Loucy (cell line): Measurements from ENCODE around the gene ERFL.

Experiments used
- H2AFZ ChIP-seq: fragments of 200-600 bp; sonication (generic); 2 replicates; pipeline ENCODE4 v1.6.0; 2016; ENCODE audit warnings: antibody characterized with exemption, mild to moderate bottlenecking, low read length, moderate library complexity
- H3F3A ChIP-seq: fragments of 200-600 bp; 2 replicates; pipeline ENCODE4 v1.6.0; 2016; ENCODE audit warnings: antibody characterized with exemption, low read depth, mild to moderate bottlenecking
- H3K27me3 ChIP-seq: fragments of 200-600 bp; sonication (generic); 2 replicates; pipeline ENCODE4 v1.6.1; 2014; ENCODE audit warnings: low read length, mild to moderate bottlenecking; ENCODE audit not compliant: insufficient read depth, poor library complexity, severe bottlenecking
- H3K36me3 ChIP-seq: fragments of 200-600 bp; sonication (generic); 2 replicates; pipeline ENCODE4 v1.6.1; 2016; ENCODE audit warnings: low read length; ENCODE audit not compliant: insufficient read depth
- H3K4me1 ChIP-seq: fragments of 200-600 bp; sonication (generic); 2 replicates; pipeline ENCODE4 v1.5.1; 2014; ENCODE audit warnings: low read length, mild to moderate bottlenecking; ENCODE audit not compliant: insufficient read depth, poor library complexity, severe bottlenecking
- H3K4me2 ChIP-seq: fragments of 200-600 bp; sonication (generic); 2 replicates; pipeline ENCODE4 v1.6.0; 2014; ENCODE audit warnings: antibody characterized with exemption, low read length, low read depth, mild to moderate bottlenecking; ENCODE audit not compliant: poor library complexity, severe bottlenecking
- H3K4me3 ChIP-seq: fragments of 200-600 bp; sonication (generic); 2 replicates; pipeline ENCODE4 v1.5.1; 2014; ENCODE audit warnings: low read length, mild to moderate bottlenecking, mixed read lengths; ENCODE audit not compliant: poor library complexity, severe bottlenecking
- H3K79me2 ChIP-seq: fragments of 200-600 bp; sonication (generic); 2 replicates; pipeline ENCODE4 v1.6.1; 2014; ENCODE audit warnings: low read length; ENCODE audit not compliant: insufficient read depth
- H3K9ac ChIP-seq: fragments of 200-600 bp; sonication (generic); 2 replicates; pipeline ENCODE4 v1.6.0; 2014; ENCODE audit warnings: mild to moderate bottlenecking, low read depth, low read length, moderate library complexity; ENCODE audit not compliant: poor library complexity, severe bottlenecking
- H3K9me2 ChIP-seq: fragments of 200-600 bp; sonication (generic); replicated peaks from 2 replicates; pipeline ENCODE4 v1.6.1; 2016; ENCODE audit warnings: low read depth, low read length, mixed read lengths
- H3K9me3 ChIP-seq: fragments of 200-600 bp; sonication (generic); 2 replicates; pipeline ENCODE4 v1.6.1; 2014; ENCODE audit warnings: mild to moderate bottlenecking, antibody characterized with exemption, low read length, low read depth; ENCODE audit not compliant: insufficient read depth
- H4K20me1 ChIP-seq: fragments of 200-600 bp; sonication (generic); 2 replicates; pipeline ENCODE4 v1.6.0; 2014; ENCODE audit warnings: antibody characterized with exemption, low read length, mild to moderate bottlenecking; ENCODE audit not compliant: insufficient read depth, poor library complexity, severe bottlenecking
- EZH2phosphoT487 ChIP-seq: fragments of 200-600 bp; IDR thresholded peaks from 2 replicates; pipeline ENCODE4 v1.6.1; 2018; ENCODE audit warnings: antibody characterized with exemption, mild to moderate bottlenecking, moderate library complexity, borderline replicate concordance
- TF ChIP-seq, protein P1 (sequence below): fragments of 200-600 bp; sonication (generic); conservative IDR thresholded peaks from 2 replicates; pipeline ENCODE4 v1.5.1; 2014; ENCODE audit warnings: mild to moderate bottlenecking, antibody characterized with exemption, low read length

ERFL gene

DNA sequence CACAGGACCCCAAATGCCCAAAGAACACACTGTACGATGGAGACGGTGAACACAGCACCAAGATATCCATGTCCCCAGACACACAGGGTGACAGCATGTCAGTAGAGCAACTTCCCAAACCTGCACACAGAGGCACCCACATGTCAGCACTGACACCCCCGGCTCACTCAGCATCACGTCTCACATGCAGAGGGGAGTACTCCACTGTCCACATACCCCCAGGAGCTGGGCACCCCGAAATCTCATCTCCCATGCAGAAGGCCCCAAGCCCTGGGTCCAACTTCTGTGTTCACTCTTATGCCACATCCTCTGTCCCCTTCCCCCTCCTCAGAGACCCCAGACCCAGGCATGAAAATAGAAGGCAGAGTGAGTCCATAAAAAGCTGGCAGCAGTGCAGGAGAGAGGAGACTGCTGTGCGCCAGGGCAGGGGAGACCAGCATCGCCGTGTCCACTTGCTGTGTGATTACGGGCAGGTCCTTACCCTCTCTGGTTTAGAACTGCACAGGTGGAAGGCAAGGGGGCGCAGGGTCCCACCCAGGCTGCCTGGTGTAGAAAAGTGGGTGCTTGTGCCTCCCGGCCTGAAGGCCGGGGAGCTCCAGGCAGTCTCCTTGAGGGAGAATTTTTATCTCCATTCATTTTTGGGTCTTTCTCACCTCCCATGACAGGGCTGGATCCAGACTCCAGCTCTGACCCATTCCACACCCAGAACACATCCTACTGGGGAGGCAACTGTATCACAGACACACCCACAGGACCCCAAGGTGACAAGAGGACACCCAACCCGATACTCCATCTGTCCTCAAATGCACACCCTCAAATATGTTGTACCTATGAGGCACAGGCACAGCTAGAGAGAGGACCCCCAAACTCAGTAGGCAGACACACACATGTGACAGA is 17.0 kb downstream of the ERFL start:
- Histone ChIP-seq H2AFZ (no peak overlapping the region), H3K4me2 (no peak overlapping the region), H3F3A (no peaks in the 10 kb centered on the region), H3K27me3 (no peaks in the 10 kb centered on the region), H3K9ac (no peak overlapping the region), H3K4me3 (no peak overlapping the region), H3K36me3 (peaks cover 7% of the 10 kb centered on the region; the same call in 1 of the 2 replicates), H3K4me1 (no peaks in the 10 kb centered on the region), H3K79me2 (no peaks in the 10 kb centered on the region), H3K9me2 (no peaks in the 10 kb centered on the region), H3K9me3 (no peaks in the 10 kb centered on the region), H4K20me1 (no peaks in the 10 kb centered on the region)
- TF ChIP-seq, protein P1, sequence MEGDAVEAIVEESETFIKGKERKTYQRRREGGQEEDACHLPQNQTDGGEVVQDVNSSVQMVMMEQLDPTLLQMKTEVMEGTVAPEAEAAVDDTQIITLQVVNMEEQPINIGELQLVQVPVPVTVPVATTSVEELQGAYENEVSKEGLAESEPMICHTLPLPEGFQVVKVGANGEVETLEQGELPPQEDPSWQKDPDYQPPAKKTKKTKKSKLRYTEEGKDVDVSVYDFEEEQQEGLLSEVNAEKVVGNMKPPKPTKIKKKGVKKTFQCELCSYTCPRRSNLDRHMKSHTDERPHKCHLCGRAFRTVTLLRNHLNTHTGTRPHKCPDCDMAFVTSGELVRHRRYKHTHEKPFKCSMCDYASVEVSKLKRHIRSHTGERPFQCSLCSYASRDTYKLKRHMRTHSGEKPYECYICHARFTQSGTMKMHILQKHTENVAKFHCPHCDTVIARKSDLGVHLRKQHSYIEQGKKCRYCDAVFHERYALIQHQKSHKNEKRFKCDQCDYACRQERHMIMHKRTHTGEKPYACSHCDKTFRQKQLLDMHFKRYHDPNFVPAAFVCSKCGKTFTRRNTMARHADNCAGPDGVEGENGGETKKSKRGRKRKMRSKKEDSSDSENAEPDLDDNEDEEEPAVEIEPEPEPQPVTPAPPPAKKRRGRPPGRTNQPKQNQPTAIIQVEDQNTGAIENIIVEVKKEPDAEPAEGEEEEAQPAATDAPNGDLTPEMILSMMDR: no peak
- TF ChIP-seq EZH2phosphoT487: no peak

DNA sequence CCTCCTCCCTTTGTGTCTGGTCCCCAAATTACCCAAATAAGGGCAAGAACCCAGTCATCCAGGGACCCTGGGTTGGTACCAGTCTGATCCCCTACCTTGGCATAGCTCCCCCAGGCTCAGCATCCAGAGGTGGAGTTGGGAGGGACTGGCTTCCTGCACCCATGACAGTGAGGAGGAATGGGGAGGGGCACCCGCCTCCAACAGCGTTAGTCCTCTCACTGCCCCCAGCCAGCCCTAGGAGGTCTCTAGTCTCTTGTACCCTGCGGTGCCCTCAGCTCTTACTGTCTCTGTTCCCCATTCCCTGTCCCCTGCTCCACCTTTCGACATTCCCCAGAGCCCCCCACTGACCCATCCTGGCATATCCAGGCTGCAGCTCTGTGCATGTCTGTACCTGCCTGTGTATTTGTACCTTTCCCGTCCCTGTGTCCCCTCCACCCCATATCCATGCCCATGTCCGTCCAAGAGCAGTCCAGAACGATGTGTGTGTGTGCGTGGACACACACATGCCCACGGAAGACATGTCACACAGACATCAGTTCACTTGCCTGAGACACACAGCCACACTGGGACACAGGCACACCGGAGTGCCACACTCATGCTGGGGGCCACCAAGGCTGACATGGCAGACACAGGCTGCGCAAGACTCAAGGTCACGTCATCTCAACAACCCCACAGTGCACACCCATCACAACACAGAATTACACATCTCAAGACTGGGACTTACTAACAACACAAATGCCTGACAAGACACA is 17.8 kb downstream of the ERFL start:
- H4K20me1 ChIP-seq: no peaks in the 10 kb centered on the region
- H3K9me2 ChIP-seq: no peaks in the 10 kb centered on the region
- H3K79me2 ChIP-seq: no peaks in the 10 kb centered on the region
- no peak overlapping the region for H3K4me2 ChIP-seq
- no peak overlapping the region for H3K9ac ChIP-seq
- H3K9me3 ChIP-seq: no peaks in the 10 kb centered on the region
- no peak overlapping the region for H3K4me3 ChIP-seq
- no peak for TF ChIP-seq EZH2phosphoT487
- TF ChIP-seq, protein P1: no peak
- no peaks in the 10 kb centered on the region for H3K27me3 ChIP-seq
- no peaks in the 10 kb centered on the region for H3F3A ChIP-seq
- H2AFZ ChIP-seq: no peak overlapping the region
- no peaks in the 10 kb centered on the region for H3K4me1 ChIP-seq
- H3K36me3 ChIP-seq: peaks cover 15% of the 10 kb centered on the region; the same call in 1 of the 2 replicates

DNA sequence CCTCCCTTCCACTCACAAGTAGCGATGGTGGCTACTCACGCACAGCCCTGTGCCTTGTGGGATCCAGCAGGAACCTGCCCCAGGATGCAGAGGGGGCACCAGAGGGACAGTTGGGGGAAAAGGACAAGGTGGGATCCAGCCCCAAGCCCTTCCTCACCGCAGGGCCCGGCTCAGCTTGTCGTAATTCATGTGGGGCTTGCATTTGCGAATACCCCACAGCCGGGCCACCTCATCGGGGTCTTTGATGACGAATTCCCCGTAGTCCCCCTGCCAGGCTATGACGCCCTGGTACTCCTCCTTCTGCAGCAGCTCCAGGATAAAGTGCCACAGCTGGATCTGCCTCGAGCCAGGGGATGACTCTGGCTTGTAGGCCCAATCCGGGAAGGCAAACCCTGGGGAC is 18.5 kb downstream of the ERFL start:
- no peaks in the 10 kb centered on the region for H3K4me1 ChIP-seq
- H3F3A ChIP-seq: no peaks in the 10 kb centered on the region
- H3K9ac ChIP-seq: no peak overlapping the region
- no peaks in the 10 kb centered on the region for H3K79me2 ChIP-seq
- H3K9me2 ChIP-seq: no peaks in the 10 kb centered on the region
- no peak overlapping the region for H2AFZ ChIP-seq
- no peak overlapping the region for H3K4me3 ChIP-seq
- no peaks in the 10 kb centered on the region for H4K20me1 ChIP-seq
- H3K9me3 ChIP-seq: no peaks in the 10 kb centered on the region
- H3K4me2 ChIP-seq: no peak overlapping the region
- TF ChIP-seq EZH2phosphoT487: no peak
- TF ChIP-seq, protein P1: no peak
- no peaks in the 10 kb centered on the region for H3K27me3 ChIP-seq
- peaks cover 22% of the 10 kb centered on the region; the same call in 1 of the 2 replicates for H3K36me3 ChIP-seq
